Sigmoid colon (tissue), 4 donors: ENCODE data around the gene TNF.

ENCODE experiments used
- CTCF ChIP-seq, 4 experiments: fragments of 450-650 bp in 3 of 4; fragments of 200-600 bp in 1 of 4; IDR thresholded peaks; one replicate each; pipeline ENCODE4 v1.5.1; 2016 to 2019; ENCODE audit warnings: antibody characterized with exemption in 4 of 4, mild to moderate bottlenecking in 3 of 4, moderate library complexity in 2 of 4
- EP300 ChIP-seq, 4 donors: sonication (generic); formaldehyde crosslinking; IDR thresholded peaks; one replicate each; pipeline ENCODE4 v1.6.1; 2017; ENCODE audit warnings: antibody characterized with exemption in 4 of 4
- POLR2A ChIP-seq, 2 donors: fragments of 450-650 bp; IDR thresholded peaks; one replicate each; pipeline ENCODE4 v1.6.1; 2016; ENCODE audit warnings: antibody characterized with exemption in 2 of 2, mild to moderate bottlenecking in 2 of 2, moderate library complexity in 2 of 2
- POLR2AphosphoS5 ChIP-seq, 4 donors: sonication (generic); formaldehyde crosslinking; IDR thresholded peaks; one replicate each; pipeline ENCODE4 v1.6.1; 2017; ENCODE audit warnings: antibody characterized with exemption in 4 of 4

- no peak for TF ChIP-seq EP300 (IDR thresholded peaks at IDR 0.05)
- TF ChIP-seq POLR2A (IDR thresholded peaks at IDR 0.05) = no peak
- TF ChIP-seq CTCF (IDR thresholded peaks at IDR 0.05) = no peak
- no peak for TF ChIP-seq POLR2AphosphoS5 (IDR thresholded peaks at IDR 0.05)
Measured at GRCh38 chr6:31580438-31580740, 5.0 kb downstream of the TNF start.
